ENCODE measurements around the gene ZNF732. TPM values are rescaled to one million over a fixed set of nuclear protein-coding genes. Genes with fewer than 3 reads are reported as not detected.
"Not testable (repeated sequence)": the region's sequence is repeated elsewhere in the genome, so short reads cannot be mapped to it uniquely, and the experiment has no call there.

ZNF732 gene
- total and polyA plus RNA-seq, 4 donors = 0.89 TPM; not detected in 3

DNA sequence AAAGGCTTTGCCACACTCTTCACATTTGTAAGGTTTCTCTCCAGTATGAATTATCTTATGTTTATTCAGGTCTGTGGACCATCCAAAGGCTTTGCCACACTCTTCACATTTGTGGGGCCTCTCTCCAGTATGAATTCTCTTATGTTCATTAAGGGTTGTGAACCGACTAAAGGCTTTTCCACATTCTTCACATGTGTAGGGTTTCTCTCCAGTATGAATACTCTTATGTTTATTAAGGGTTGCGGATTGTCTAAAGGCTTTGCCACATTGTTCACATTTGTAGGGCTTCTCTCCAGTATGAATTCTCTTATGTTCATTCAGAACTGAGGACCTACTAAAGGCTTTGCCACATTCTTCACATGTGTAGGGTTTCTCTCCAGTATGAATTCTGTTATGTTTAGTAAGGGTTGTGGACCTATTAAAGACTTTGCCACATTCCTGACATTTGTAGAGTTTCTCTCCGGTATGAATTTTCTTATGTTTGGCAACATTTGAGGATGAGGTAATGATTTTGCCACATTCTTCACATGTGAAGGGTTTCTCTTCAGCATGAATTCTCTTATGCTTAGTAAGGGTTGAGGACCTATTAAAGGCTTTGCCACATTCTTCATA is 33.7 kb downstream of the ZNF732 start:
- peak overlapping the region in 2 of 3 donors; percentile 35 to 42 for H3K4me3 ChIP-seq (ENCODE audit: low read depth in 1 of 3, low read length in 3 of 3)
- no peak overlapping the region for H3K27ac ChIP-seq (ENCODE audit: low read depth in 1 of 2, low read length in 2 of 2)
- TF ChIP-seq ATF3 (IDR thresholded peaks at IDR 0.05) (no peak), NR2F2 (IDR thresholded peaks at IDR 0.05) (no peak), REST (IDR thresholded peaks at IDR 0.05) (no peak), TAF1 (conservative IDR thresholded peaks at IDR 0.05) (no peak), FOXA2 (IDR thresholded peaks at IDR 0.05) (no peak), SP1 (IDR thresholded peaks at IDR 0.05) (no peak), HNF4G (IDR thresholded peaks at IDR 0.05) (no peak), JUND (IDR thresholded peaks at IDR 0.05) (no peak), HNF4A (conservative IDR thresholded peaks at IDR 0.05) (no peak), FOXA1 (IDR thresholded peaks at IDR 0.05) (no peak), GABPA (IDR thresholded peaks at IDR 0.05 in 1 of 2, conservative IDR thresholded peaks at IDR 0.05 in 1 of 2) (no peak), EGR1 (IDR thresholded peaks at IDR 0.05; ENCODE audit: low read depth in 2 of 2) (no peak), RXRA (IDR thresholded peaks at IDR 0.05) (no peak)
- TF ChIP-seq, protein P1, sequence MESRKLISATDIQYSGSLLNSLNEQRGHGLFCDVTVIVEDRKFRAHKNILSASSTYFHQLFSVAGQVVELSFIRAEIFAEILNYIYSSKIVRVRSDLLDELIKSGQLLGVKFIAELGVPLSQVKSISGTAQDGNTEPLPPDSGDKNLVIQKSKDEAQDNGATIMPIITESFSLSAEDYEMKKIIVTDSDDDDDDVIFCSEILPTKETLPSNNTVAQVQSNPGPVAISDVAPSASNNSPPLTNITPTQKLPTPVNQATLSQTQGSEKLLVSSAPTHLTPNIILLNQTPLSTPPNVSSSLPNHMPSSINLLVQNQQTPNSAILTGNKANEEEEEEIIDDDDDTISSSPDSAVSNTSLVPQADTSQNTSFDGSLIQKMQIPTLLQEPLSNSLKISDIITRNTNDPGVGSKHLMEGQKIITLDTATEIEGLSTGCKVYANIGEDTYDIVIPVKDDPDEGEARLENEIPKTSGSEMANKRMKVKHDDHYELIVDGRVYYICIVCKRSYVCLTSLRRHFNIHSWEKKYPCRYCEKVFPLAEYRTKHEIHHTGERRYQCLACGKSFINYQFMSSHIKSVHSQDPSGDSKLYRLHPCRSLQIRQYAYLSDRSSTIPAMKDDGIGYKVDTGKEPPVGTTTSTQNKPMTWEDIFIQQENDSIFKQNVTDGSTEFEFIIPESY (IDR thresholded peaks at IDR 0.05) = no peak
- TF ChIP-seq, protein P2, sequence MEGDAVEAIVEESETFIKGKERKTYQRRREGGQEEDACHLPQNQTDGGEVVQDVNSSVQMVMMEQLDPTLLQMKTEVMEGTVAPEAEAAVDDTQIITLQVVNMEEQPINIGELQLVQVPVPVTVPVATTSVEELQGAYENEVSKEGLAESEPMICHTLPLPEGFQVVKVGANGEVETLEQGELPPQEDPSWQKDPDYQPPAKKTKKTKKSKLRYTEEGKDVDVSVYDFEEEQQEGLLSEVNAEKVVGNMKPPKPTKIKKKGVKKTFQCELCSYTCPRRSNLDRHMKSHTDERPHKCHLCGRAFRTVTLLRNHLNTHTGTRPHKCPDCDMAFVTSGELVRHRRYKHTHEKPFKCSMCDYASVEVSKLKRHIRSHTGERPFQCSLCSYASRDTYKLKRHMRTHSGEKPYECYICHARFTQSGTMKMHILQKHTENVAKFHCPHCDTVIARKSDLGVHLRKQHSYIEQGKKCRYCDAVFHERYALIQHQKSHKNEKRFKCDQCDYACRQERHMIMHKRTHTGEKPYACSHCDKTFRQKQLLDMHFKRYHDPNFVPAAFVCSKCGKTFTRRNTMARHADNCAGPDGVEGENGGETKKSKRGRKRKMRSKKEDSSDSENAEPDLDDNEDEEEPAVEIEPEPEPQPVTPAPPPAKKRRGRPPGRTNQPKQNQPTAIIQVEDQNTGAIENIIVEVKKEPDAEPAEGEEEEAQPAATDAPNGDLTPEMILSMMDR (IDR thresholded peaks at IDR 0.05; ENCODE audit: low read depth, low read length, missing input control) = no peak
- no peak for DNase-seq (ENCODE audit: low spot score)
- H3K36me3 ChIP-seq (ENCODE audit: control insufficient read depth in 4 of 4, insufficient read depth in 3 of 4, low read depth in 1 of 4, low read length in 3 of 4) = peaks cover 0 to 3% (median 0%) of the 10 kb centered on the region in 4 donors
- 91% methylated on average over 3 of the region's 3 CpGs for WGBS
- no peaks in the 10 kb centered on the region for H3K27me3 ChIP-seq (ENCODE audit: control insufficient read depth in 4 of 4, insufficient read depth in 4 of 4, low read length in 3 of 4)
- peaks cover 16 to 56% (median 33%) of the 10 kb centered on the region in 4 donors for H3K9me3 ChIP-seq (ENCODE audit: control insufficient read depth in 4 of 4, low read length in 3 of 4)
- no peak overlapping the region for H3K9ac ChIP-seq (ENCODE audit: low read depth in 1 of 2, low read length in 2 of 2)
- no peaks in the 10 kb centered on the region for H3K4me1 ChIP-seq (ENCODE audit: control insufficient read depth in 4 of 4, insufficient read depth in 4 of 4, low read length in 3 of 4)

- peaks cover 28 to 71% (median 45%) of the 10 kb centered on the region in 4 donors for H3K9me3 ChIP-seq (ENCODE audit: control insufficient read depth in 4 of 4, low read length in 3 of 4)
- H3K36me3 ChIP-seq (ENCODE audit: control insufficient read depth in 4 of 4, insufficient read depth in 3 of 4, low read depth in 1 of 4, low read length in 3 of 4); H3K4me3 ChIP-seq (ENCODE audit: low read depth in 1 of 3, low read length in 3 of 3); DNase-seq (ENCODE audit: low spot score); H3K27me3 ChIP-seq (ENCODE audit: control insufficient read depth in 4 of 4, insufficient read depth in 4 of 4, low read length in 3 of 4); H3K4me1 ChIP-seq (ENCODE audit: control insufficient read depth in 4 of 4, insufficient read depth in 4 of 4, low read length in 3 of 4); H3K27ac ChIP-seq (ENCODE audit: low read depth in 1 of 2, low read length in 2 of 2); H3K9ac ChIP-seq (ENCODE audit: low read depth in 1 of 2, low read length in 2 of 2): not testable (repeated sequence)
- 65% methylated on average over 11 of the region's 11 CpGs for WGBS
These were observed 46.0 kb downstream of the ZNF732 start for GRCh38 chr4:259240-259639.

Measured in liver (tissue), 9 donors.